Measurements from ENCODE around the gene RUNX2.

DNA sequence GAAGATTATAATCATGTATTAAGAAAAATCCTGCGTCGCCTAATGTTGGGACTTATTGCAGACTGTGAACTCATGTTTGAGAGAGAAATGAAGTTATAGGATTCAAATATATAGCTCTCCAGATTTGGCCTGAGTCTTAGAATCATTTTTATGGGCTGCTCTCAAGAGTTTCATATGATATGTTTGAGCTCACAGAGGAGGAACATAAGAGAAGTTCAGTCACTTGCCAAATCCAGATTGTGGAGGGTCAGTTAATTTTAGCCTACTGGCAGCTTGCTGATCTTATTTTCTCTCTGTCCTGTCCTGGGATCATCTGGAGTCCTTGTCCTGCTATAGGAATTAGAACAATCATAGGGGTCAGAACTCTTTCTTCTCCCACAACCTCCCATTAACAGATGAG is 235.7 kb downstream of the RUNX2 start:
- TF ChIP-seq POLR2A (IDR thresholded peaks at IDR 0.05; ENCODE audit: low read length) (no peak), GATA1 (IDR thresholded peaks at IDR 0.05; ENCODE audit: low read depth, low read length) (no peak)

Measured in erythroblast (primary cell).